H54 (cell line): ENCODE results near the gene PKNOX2.

Experiments
- DNase-seq: peaks from one replicate; pipeline ENCODE4 v3.0.0; 2011; ENCODE audit warnings: low spot score, mixed read lengths; ENCODE audit not compliant: insufficient read length
- FAIRE-seq: peaks from 3 replicates; lab custom pipeline; 2011; peaks lifted over from hg19 to GRCh38; lab: Jason Lieb, UNC
- POLR2A ChIP-seq: IDR thresholded peaks from 2 replicates; pipeline ENCODE4 v1.6.1; 2011; ENCODE audit warnings: low read depth, mild to moderate bottlenecking, low read length

Gene PKNOX2

DNA sequence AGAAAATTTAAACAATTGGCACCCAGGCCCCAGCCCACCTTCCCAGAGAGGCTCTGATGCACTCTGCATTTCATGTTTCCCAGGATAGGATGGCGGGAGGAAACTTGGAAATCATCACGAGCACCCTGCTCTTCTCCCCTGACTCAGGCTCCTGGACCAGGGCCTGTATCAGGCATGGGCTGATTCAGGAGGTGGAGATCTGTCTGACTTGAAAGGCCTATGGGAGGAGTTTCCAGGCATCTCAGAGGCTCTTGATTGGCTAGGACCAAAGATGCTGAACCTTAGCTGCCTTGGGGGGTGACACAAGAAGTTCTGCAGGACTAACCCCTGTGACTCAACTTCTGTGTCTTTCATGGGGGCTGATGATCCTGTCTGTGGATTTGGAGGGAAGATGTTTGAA is 106.2 kb downstream of the PKNOX2 start:
- DNase-seq (no peak), FAIRE-seq (no peak)
- TF ChIP-seq POLR2A: no peak

DNA sequence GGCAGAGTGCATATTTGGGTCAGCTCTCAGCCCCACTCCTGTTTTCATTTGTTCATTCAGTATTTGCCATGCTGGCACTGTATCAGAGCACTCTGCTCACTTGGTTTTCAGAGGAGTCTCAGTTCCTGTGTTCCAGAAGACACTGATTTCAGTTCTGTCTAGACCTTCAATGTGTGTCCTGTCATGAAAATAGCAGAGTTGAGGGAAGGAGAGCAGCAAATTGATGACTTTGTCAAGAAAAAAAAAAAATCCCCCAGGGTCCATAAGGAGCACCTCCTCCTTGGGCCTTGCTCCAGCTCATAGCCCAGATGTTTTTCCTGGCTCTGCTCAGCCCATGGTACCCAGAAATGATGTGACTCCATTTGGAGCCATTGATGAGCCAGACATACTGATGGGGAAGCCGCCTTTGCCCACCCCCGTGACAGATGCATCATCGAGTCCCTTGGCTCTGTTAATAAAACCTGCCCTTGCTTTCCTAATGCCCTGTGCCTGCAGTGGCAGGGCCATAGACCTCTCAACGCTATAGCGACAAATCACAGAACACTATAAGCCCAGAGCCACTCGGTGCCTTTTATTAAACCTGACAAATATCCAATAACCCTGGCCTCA is 107.0 kb downstream of the PKNOX2 start:
- no peak for DNase-seq
- no peak for FAIRE-seq
- TF ChIP-seq POLR2A: no peak

- no peak for DNase-seq
Observed at GRCh38 chr11:125272092-125272491, 107.5 kb downstream of the PKNOX2 start.

GRCh38 chr11:125272821-125273220 is 108.3 kb downstream of the PKNOX2 start:
- no peak for FAIRE-seq
- no peak for DNase-seq

More at GRCh38 chr11:125272092-125272491, 107.5 kb downstream of the PKNOX2 start:
- no peak for FAIRE-seq
- TF ChIP-seq POLR2A: no peak

DNA sequence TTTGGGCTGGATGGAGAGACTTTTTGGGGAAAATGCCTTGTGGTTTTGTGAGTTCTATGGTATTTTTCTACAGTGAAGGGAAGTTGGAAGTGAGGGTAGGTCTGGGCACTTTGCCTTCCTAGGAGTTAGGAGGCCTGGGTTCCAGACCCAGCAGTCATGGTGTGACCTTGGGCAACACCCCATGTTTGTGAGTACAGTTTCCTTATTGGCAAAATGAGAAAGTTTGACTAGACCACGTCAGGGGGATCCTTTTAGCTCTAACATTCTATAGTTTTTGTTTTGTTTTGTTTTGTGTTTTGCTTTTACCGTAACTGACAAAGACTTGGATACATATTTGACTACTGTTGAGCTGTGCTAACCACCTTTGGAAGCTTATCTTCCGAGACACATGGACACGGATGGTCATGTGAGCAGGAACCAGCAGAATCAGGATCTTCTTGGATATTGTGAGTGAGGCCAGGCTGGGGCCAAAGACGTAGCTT is 109.0 kb downstream of the PKNOX2 start:
- TF ChIP-seq POLR2A: no peak
- DNase-seq (no peak), FAIRE-seq (no peak)

More at GRCh38 chr11:125272821-125273220, 108.3 kb downstream of the PKNOX2 start:
- no peak for TF ChIP-seq POLR2A

- no peak for FAIRE-seq
- DNase-seq: no peak
- TF ChIP-seq POLR2A: no peak
Observed at GRCh38 chr11:125274309-125274708, 109.8 kb downstream of the PKNOX2 start.

DNA sequence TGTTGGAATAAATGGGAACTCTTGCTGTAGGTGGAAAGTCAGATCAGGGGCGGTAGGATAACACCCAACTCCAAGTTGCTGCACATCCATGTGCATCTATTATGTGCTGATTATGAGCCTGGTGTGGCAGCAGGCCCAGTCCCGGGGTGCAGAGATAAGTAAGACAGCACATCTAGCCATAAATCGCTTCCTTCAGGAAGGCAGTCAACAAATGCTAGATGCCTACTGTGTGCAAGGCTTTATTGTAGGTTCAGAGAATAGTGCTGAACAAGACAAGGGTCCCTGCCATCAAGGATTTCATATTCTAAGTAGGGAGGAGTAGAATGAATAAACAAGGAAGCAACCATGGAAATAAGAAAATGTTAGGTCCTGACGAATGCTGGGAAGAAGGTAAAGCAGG is 110.2 kb downstream of the PKNOX2 start:
- DNase-seq: no peak
- TF ChIP-seq POLR2A: no peak
- no peak for FAIRE-seq

DNA sequence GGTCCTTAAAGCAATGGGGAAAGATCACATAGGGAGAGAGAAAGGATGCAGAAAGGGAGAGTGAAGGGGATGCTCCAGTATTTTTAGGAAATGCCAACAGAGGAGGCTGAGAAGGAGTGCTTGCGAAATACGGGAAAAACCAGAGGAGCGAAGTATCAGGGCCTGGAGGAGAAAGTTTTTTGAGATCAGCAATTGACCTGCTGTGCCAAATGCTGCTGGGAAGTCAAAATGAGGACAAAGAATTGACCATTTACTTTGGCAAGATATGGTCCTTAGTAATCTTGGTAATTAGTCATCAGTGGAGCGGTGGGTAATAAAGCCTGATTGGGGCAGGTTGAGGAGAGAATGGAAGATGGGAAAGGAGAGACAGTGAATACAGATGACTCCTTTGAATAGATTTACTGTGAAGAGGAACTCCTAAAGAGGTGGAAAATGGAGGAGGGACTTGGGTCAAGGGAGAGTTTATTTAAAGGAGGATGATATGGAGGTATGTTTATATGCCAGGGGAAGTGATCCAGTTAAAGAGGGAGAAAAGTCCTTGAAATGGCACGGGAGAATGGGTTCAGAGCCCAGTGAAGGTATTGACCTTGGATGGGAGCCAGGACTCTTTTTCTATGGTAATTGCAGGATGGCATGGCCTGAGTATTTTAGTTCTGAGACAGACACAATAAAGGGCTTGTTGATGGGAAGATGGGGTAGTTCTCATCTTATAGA is 111.5 kb downstream of the PKNOX2 start:
- TF ChIP-seq POLR2A: no peak
- no peak for FAIRE-seq
- DNase-seq: no peak

- no peak for TF ChIP-seq POLR2A
- no peak for FAIRE-seq
- DNase-seq: no peak
Observed at GRCh38 chr11:125276619-125276976, 112.0 kb downstream of the PKNOX2 start.

GRCh38 chr11:125279676-125280418 is 115.3 kb downstream of the PKNOX2 start:
- DNase-seq: no peak
- FAIRE-seq: no peak
- TF ChIP-seq POLR2A: no peak

DNA sequence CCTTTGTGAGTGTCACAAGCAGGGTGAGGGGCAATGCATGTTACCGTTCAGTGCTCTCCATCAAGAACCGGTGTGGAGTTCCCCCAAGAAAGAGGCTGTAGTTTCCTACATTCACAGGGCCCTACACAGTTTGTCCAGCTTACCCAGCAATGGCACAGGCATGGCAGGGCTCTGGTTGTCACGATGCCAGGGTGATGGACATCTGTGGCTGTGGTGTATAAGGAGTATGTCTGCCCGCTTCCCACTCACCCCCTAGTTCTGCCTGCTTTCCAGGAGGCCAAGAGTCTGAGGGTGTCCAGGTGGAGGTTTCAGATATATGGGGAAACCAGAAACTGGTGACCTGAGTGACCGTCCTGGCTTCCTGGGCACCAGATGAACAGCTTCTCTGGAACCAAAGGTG is 116.1 kb downstream of the PKNOX2 start:
- DNase-seq (no peak), FAIRE-seq (no peak)
- no peak for TF ChIP-seq POLR2A

- FAIRE-seq (no peak), DNase-seq (no peak)
- no peak for TF ChIP-seq POLR2A
Observed at GRCh38 chr11:125281831-125282595, 117.5 kb downstream of the PKNOX2 start.

DNA sequence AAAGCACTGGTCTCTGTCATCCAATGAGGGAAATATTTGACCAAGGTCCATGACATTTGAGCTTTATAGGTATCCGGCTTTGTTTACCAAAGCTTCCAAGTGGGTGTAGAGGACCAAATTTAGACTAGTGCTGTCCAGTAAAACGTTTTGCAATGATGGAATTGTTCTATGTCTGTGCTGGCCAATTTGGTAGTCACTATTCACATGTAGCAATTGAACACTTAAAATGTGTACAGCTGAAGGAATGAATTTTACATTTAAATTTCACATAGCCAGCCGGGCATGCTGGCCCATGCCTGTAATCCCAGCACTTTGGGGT is 118.0 kb downstream of the PKNOX2 start:
- DNase-seq: no peak

More for the DNA sequence above, 118.0 kb downstream of the PKNOX2 start:
- no peak for TF ChIP-seq POLR2A
- FAIRE-seq: no peak
